ENCODE results near the gene AHNAK2. TPM values are rescaled to one million over a fixed set of nuclear protein-coding genes. Genes with fewer than 3 reads are reported as not detected.

The AHNAK2 gene
- total and polyA plus RNA-seq, 9 of the 15 experiments (the other 6 are each of a cell fraction or from before 2014, with no cell fraction given), result 0.04 to 0.09 (median 0.04) TPM; not detected in 6

GRCh38 chr14:104955396-104955770, 22.8 kb downstream of the AHNAK2 start:
- intact Hi-C loops (cut with micrococcal nuclease), result no loop called here
- Histone ChIP-seq H3K4me1 (replicated peaks in 1 of 2; ENCODE audit: control insufficient read depth in 2 of 2, insufficient read depth in 2 of 2, low read length in 2 of 2) (peaks cover 0 to 4% of the 10 kb centered on the region in 2 experiments; a peak in 1 of 5 replicates), H3K9ac (ENCODE audit: insufficient read depth in 1 of 2, low read depth in 2 of 2, low read length in 2 of 2) (no peak overlapping the region), H3K9me1 (ENCODE audit: control insufficient read depth, insufficient read depth, low read length) (no peaks in the 10 kb centered on the region), H3K9me3 (replicated peaks; ENCODE audit: control insufficient read depth, insufficient read depth, low read depth, low read length) (no peaks in the 10 kb centered on the region), H3K36me3 (ENCODE audit: control insufficient read depth, insufficient read depth, low read length) (no peaks in the 10 kb centered on the region), H4K20me1 (replicated peaks; ENCODE audit: control insufficient read depth, insufficient read depth, low read length) (no peaks in the 10 kb centered on the region), H3K79me2 (ENCODE audit: control insufficient read depth, insufficient read depth, low read length) (no peaks in the 10 kb centered on the region), H3K4me2 (ENCODE audit: insufficient read depth, low read length) (no peak overlapping the region), H3K27me3 (ENCODE audit: control insufficient read depth in 2 of 2, insufficient read depth in 2 of 2, low read length in 2 of 2) (peaks cover 12 to 56% of the 10 kb centered on the region in 2 experiments), H3K4me3 (no peak overlapping the region), H3K27ac (ENCODE audit: extremely low read depth, low read depth, low read length) (no peak overlapping the region), H2AFZ (ENCODE audit: low read depth, low read length) (no peak overlapping the region)
- 0% methylated on average over 2 of the region's 3 CpGs for WGBS (ENCODE audit: insufficient coverage, low coverage, missing lambda C conversion rate)
- CTCF ChIA-PET (ENCODE audit: low intra/inter-chr PET ratio), result no interaction called here
- no TSS peak for BruUV-seq (replicated peaks)
- in situ Hi-C loops (cut with MboI), result no loop called here
- no peak for TF ChIP-seq ZBTB8A (IDR thresholded peaks at IDR 0.05; ENCODE audit: partially characterized antibody)
- no peak for TF ChIP-seq TEAD1 (CRISPR knock-in tag; IDR thresholded peaks at IDR 0.05)
- TF ChIP-seq YY1 (IDR thresholded peaks at IDR 0.05; ENCODE audit: borderline replicate concordance in 1 of 3, control insufficient read depth in 1 of 3, extremely low read depth in 1 of 3, insufficient read depth in 3 of 3, insufficient read length in 1 of 3, insufficient replicate concordance in 2 of 3, low read depth in 1 of 3, low read length in 2 of 3), result no peak
- no peak for TF ChIP-seq EP300 (IDR thresholded peaks at IDR 0.05; ENCODE audit: low read length)
- TF ChIP-seq NCOA6 (IDR thresholded peaks at IDR 0.05), result no peak
- TF ChIP-seq ZNF282 (CRISPR knock-in tag; IDR thresholded peaks at IDR 0.05), result no peak
- no peak for TF ChIP-seq FIP1L1 (IDR thresholded peaks at IDR 0.05; ENCODE audit: low read depth, low read length, poor library complexity, severe bottlenecking)
- TF ChIP-seq FOXO4 (CRISPR knock-in tag; IDR thresholded peaks at IDR 0.05), result no peak
- no peak for TF ChIP-seq ZNF212 (CRISPR knock-in tag; IDR thresholded peaks at IDR 0.05)
- no peak for TF ChIP-seq NCOR1 (IDR thresholded peaks at IDR 0.05)
- TF ChIP-seq PREB (CRISPR knock-in tag; IDR thresholded peaks at IDR 0.05), result no peak
- DNase-seq (ENCODE audit: extremely low read depth in 1 of 4, low spot score in 3 of 4) (no peak), FAIRE-seq (no peak), ATAC-seq (no peak)
- POLR2A ChIA-PET, result no interaction called here

Data from K562 (cell line).